ENCODE data around the gene TRA2A. TPM values are rescaled to one million over a fixed set of nuclear protein-coding genes. Genes with fewer than 3 reads are reported as not detected.

The TRA2A gene
- total and polyA plus RNA-seq, 9 of the 15 experiments (the other 6 are each of a cell fraction or from before 2014, with no cell fraction given) = 22.7 to 210 (median 73.9) TPM

DNA sequence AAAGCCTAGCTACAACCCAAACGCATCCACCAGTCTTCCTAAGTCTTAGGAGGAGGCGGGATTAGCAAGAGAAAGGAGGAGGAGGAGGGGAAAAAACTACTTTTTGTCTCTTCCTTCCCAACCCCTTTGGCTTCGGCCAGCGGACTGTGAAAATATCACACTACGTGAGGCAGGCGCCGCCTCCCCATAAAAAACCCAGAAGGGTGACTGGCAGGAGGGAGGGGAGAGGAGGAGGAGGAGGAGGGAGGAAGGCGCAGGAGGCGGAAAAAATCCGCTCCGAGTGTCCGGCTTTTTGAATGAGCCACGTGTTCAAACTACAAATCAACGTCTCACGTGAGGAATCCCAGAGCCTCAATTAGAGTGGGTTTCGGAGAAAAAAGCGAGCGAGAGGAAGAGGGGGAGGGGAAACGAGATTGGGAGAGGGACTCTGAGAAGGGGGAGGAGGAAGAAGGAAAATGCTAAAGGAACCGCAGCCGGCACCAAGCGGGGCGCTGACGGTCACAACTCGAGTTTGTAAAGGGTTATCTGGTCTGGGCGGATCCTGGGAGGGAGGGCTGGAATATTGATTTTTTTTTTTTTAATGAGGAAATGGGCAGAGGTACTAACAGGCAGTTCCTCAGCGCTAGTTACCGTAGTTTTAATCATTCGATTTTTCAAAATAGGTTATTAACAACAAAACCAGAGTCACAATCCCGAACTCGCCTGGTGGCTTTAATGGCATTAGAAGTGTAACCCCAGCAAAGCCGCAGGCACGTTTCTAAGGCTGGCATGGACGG lies 61.3 kb downstream of the TRA2A start, which contains the start of gene IGF2BP3 (continued):
- TF ChIP-seq, protein P1, sequence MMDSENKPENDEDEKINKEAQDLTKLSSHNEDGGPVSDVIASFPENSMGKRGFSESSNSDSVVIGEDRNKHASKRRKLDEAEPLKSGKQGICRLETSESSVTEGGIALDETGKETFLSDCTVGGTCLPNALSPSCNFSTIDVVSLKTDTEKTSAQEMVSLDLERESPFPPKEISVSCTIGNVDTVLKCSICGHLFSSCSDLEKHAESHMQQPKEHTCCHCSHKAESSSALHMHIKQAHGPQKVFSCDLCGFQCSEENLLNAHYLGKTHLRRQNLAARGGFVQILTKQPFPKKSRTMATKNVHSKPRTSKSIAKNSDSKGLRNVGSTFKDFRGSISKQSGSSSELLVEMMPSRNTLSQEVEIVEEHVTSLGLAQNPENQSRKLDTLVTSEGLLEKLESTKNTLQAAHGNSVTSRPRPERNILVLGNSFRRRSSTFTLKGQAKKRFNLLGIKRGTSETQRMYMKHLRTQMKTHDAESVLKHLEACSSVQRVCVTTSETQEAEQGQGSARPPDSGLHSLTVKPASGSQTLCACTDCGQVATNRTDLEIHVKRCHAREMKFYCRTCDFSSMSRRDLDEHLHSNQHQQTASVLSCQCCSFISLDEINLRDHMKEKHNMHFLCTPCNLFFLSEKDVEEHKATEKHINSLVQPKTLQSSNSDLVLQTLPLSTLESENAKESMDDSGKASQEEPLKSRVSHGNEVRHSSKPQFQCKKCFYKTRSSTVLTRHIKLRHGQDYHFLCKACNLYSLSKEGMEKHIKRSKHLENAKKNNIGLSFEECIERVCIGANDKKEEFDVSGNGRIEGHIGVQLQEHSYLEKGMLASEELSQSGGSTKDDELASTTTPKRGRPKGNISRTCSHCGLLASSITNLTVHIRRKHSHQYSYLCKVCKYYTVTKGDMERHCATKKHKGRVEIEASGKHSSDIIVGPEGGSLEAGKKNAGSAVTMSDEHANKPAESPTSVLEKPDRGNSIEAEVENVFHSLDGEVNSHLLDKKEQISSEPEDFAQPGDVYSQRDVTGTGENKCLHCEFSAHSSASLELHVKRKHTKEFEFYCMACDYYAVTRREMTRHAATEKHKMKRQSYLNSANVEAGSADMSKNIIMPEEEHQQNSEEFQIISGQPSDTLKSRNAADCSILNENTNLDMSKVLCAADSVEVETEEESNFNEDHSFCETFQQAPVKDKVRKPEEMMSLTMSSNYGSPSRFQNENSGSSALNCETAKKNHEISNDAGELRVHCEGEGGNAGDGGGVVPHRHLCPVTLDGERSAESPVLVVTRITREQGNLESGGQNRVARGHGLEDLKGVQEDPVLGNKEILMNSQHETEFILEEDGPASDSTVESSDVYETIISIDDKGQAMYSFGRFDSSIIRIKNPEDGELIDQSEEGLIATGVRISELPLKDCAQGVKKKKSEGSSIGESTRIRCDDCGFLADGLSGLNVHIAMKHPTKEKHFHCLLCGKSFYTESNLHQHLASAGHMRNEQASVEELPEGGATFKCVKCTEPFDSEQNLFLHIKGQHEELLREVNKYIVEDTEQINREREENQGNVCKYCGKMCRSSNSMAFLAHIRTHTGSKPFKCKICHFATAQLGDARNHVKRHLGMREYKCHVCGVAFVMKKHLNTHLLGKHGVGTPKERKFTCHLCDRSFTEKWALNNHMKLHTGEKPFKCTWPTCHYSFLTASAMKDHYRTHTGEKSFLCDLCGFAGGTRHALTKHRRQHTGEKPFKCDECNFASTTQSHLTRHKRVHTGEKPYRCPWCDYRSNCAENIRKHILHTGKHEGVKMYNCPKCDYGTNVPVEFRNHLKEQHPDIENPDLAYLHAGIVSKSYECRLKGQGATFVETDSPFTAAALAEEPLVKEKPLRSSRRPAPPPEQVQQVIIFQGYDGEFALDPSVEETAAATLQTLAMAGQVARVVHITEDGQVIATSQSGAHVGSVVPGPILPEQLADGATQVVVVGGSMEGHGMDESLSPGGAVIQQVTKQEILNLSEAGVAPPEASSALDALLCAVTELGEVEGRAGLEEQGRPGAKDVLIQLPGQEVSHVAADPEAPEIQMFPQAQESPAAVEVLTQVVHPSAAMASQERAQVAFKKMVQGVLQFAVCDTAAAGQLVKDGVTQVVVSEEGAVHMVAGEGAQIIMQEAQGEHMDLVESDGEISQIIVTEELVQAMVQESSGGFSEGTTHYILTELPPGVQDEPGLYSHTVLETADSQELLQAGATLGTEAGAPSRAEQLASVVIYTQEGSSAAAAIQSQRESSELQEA (IDR thresholded peaks at IDR 0.05; ENCODE audit: low read depth) = no peak
- TF ChIP-seq MYC (IDR thresholded peaks at IDR 0.05; ENCODE audit: low read depth, low read length) (peak; percentile 96), MYC (CRISPR knock-in tag; IDR thresholded peaks at IDR 0.05; ENCODE audit: borderline replicate concordance, low read depth) (0 out of 2 replicates have a peak, but pooled peaks have one; percentile 41), THRAP3 (IDR thresholded peaks at IDR 0.05; ENCODE audit: borderline replicate concordance) (no peak), IFI16 (CRISPR knock-in tag; IDR thresholded peaks at IDR 0.05) (no peak), CTBP1 (IDR thresholded peaks at IDR 0.05; ENCODE audit: borderline replicate concordance) (peak; percentile 55; the same call in 1 of the 2 replicates), CBFA2T2 (conservative IDR thresholded peaks at IDR 0.05) (no peak; the same call in 1 of the 2 replicates), POU5F1 (IDR thresholded peaks at IDR 0.05; ENCODE audit: borderline replicate concordance, low read depth, low read length, partially characterized antibody) (no peak), POLR2A (conservative IDR thresholded peaks at IDR 0.05) (peak; percentile 81), SMARCA4 (IDR thresholded peaks at IDR 0.05) (peak; percentile 87), POLR2AphosphoS5 (IDR thresholded peaks at IDR 0.05; ENCODE audit: control insufficient read depth, insufficient read depth, low read depth, low read length) (peak; percentile 38; the same call in 1 of the 2 replicates), KDM5B (IDR thresholded peaks at IDR 0.05; ENCODE audit: insufficient replicate concordance, low read depth, low read length) (peak; percentile 54), MTF1 (CRISPR knock-in tag; IDR thresholded peaks at IDR 0.05; ENCODE audit: borderline replicate concordance) (no peak), RBM22 (IDR thresholded peaks at IDR 0.05; ENCODE audit: low read depth, low read length, poor library complexity, severe bottlenecking) (no peak), TAF7 (tag; IDR thresholded peaks at IDR 0.05) (peak; percentile 61), TAF9B (IDR thresholded peaks at IDR 0.05; ENCODE audit: partially characterized antibody) (peak; percentile 92), CCAR2 (IDR thresholded peaks at IDR 0.05; ENCODE audit: low read depth, low read length) (no peak), ZNF586 (CRISPR knock-in tag; conservative IDR thresholded peaks at IDR 0.05) (no peak), EWSR1 (IDR thresholded peaks at IDR 0.05; ENCODE audit: borderline replicate concordance, low read depth, partially characterized antibody) (no peak), TCF7L2 (IDR thresholded peaks at IDR 0.05; ENCODE audit: low read depth, low read length) (no peak), ELF1 (tag; IDR thresholded peaks at IDR 0.05) (peak; percentile 71; the same call in 1 of the 2 replicates)

Measured in K562 (cell line).